Measurements from ENCODE around the gene GADD45G.

Gene GADD45G

DNA sequence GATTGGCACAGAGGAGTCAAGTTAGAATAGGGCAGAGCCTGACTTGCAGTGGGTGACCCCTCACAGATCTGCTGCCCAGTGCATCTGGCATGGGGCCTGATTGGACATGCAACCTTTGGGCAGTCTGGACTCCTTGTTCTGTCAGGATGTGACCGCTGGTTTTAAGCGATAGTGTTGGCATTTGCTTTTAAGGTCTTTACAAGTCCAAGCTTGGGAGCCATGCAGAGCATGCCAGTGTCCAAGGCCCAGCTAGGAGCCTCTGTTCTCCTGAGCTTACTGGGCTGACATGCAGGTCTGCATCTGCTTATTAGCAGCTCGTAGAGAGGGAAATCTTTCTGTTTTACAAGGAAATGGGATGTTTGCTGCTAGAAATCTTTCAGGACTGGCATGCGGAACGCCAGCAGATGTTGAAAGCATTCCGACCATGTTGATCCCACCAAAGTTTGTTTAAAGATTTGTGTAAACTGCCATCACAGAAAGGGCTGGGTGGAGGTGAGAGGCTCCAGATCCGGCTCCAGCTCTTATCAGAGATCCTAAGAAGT, 27.5 kb downstream of the GADD45G start:
- DNase-seq: no peak

DNA sequence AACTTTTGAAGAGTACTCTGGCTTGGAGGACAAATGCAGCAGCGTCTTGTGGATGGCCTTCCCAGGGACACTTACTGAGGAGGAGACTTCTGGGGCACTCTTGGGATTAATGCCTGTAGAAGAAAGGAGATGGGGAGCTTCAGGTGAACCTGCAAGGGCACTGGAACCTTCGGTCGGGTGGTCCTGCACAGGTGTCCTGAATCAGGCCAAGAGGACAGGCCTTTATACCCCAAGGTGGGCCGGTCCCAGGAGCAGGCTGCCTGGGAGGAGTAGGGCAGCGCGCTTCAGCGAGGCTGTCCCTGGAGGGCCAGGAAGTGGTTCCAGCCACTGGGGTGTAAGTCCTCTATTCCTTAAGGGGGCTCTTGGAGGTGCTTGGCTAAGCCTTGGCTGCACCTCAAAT, 27.9 kb downstream of the GADD45G start:
- DNase-seq: no peak

DNA sequence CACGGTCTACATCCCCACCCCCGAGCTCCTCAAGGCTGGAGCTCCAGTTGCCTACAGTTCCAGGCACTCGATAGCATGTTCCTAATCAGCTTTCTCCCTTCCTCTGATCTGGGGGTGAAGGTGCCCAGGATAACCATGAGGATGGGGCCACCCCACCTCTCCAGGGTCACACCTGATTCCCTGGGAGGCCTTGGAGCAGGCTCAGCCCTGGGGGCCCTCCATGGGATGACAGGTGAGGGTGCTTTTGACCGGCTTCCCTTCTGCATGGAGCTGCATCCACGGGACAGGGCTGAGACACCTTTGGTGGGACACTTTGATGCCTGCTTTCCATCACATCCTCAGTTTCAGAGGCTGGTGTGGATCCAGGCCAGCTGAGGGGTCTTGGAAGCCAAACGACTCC, 28.6 kb downstream of the GADD45G start:
- no peak for DNase-seq

DNA sequence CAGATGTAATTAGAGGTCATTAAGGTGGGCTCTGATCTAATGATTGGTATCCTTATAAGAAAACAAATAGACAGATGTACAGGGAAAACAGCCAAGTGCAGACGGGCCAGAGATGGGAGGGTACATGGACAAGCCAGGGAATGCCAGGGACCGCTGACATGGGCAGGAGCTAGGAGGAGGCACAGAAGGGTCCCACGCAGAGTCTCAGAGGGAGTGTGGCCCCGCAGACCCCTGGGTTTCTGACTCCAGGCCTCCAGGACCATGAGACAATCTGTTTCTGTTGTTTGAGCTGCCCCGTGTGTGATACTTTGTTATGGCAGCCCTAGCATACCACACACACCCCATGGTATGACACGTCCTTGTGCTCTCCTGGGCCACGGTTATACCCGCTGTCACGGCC, 29.1 kb downstream of the GADD45G start:
- DNase-seq: no peak

DNA sequence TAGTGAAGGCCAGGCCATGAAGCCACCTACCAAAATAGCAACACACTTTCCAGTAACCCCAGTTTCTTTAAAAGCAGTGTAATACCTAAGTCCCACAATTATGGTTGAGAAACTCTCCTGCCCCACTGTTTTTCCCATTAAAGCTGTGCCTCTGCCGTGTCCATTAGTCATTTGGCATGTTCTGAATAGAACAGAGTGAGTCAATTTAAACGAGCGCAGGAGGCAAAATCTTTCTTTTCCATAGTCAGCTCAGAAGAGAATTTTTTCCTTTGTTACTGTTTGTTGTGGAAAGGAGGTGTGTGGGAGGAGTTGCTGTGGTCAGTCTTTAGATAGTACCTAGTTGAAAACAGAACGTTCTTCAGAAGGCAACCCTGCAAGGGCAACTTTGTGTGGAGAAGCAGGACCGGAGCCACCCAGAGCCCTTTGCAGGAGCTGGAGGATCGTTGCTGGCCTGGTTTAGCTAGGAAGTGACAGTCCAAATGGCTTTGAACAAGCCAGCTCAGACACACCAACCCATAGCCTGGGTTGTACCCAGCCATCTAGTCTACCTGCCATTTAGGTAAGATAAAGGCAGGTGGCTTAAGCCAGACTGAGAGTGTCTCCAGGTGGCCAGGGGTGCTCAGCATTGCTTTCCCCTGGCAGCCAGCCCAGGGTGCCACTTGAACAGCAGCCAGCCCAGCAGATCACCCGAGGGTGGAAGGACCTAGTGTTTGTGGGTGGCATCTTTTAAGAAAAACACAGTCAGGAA, 30.4 kb downstream of the GADD45G start:
- DNase-seq: peak; percentile 75

DNA sequence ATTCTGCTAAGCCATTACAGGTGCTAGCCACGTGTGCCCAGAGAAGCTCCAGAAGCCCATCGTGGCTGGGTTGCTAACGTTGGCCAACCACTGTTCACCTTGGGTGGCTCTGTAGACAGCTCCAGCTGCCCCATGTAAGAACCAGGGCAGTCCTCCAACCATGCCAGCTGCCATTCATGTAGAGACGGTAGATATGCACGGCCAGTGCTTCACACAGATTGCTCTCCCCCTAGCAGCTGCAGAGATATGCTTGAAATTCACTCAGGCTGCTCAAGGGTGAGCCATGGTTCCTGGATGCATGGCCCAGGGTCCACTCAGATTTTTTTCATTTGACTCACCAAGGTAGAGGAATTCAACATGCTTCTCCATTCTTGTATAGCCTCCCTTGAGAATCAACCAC, 31.0 kb downstream of the GADD45G start:
- DNase-seq: peak; percentile 77

DNA sequence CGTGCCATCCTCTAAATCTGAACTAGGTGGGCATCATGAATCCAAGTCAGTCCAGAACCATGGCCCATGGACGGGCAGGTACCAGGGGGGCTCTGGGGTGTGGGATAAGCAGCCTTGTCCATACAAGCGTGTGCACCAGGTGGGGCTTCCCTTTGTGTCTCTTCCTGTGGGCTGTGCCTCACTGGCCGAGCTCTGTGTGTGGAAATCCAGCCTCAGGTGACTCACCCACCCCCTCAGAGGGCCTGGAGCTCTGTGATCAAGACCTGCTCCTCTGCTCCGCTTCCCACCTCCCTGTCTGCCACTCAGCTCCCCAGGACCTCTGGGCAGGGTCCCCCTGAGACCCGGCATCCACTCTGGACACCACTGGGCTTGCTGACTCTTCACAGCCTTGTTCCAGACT, 33.0 kb downstream of the GADD45G start:
- no peak for DNase-seq

DNA sequence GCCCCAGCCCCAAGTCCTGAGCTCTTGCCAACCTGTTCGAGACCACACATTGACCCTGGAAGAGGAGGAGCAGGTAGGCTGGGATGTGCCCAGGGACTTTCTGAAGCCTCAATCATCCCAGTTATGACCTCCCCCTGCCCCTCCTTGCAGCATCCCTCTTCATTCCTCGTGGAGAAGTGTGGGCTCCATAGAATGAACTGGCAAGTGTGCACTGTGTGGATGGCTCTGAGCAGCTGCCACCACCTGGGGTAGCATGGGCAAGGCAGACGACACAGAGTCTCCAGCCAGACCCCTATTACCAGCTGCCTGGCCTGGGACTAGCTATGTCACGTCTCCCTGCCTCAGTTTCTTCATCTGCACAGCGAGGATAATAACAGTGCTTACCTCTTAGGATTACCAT, 33.5 kb downstream of the GADD45G start:
- no peak for DNase-seq

DNA sequence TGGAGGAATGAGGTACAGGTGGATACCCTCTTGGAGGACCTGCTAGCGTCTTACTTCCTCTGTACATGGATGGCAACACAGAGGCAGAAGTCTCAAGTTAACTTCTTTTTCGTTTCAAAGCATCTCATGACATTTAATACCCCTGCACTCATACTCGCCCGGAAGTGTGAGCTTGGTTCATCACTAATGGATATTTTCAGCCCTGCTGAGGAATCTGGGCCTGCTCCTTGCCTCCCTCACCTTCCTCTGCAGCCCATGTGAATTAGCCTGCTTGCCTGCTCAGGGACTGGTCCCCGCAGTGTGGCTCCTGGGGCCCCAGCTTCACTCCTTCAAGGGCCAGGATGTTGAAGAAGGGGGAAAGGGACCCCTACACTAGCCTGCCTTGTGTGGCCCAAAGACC, 34.1 kb downstream of the GADD45G start:
- no peak for DNase-seq

DNA sequence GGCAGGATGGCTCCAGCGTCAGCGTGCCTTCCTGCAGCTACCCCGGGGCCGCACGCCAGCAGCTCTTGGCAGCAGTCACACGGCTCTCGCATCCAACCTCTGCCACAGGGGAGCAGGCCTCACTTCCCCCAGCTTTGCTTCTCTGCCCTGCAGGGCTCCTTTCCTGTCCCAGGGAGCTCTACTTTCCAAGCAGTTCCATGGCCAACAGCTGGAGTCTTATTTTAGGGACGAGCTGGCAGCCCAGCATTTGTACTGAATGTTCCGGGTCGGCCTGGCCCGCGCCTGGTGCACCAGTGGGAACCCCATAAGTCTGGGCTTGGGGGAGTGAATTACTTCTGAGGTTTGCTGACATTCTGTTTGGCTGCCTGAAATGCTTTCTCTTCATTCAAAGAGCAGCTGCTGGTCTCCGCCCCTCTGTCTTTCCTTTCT, 34.6 kb downstream of the GADD45G start:
- DNase-seq: no peak

DNA sequence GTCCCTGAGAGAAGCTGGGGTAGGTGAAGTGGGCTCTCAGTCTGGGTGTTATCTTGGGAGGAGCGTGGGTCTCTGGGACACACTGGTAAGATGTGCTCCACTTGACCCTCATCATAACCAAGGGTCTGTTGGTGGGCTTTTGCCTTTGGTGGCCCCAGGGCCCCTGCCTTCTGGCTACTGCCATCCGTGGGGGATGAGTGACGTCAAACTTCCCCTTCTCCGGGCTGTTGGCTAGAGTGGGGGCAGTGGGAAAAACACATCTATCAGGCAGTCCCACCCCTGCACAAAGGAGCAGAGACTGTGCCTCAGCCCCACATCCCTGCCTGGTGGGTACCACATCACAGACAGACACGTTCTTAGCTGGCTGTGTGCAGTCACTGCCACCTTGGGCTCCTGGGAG, 35.1 kb downstream of the GADD45G start:
- DNase-seq: no peak

DNA sequence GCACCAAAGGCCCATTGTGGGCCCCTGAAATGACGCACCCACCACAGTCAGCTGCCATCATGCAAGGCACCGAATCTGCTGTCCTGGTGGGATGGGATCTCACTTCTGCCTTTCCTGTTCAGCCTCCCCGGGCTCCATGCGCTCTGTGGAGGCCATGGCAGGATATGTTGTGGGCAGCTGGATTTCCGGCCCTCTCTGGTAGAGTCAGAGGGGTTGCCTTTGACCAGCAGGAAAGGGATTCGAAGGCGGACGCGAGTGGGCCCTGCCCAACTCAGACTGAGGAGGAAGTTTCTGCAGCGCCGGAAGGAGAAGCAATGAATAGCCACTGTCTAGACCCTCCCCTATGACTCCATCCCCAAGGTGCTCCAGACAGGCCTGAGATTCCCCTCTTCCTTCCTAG, 35.5 kb downstream of the GADD45G start:
- no peak for DNase-seq

DNA sequence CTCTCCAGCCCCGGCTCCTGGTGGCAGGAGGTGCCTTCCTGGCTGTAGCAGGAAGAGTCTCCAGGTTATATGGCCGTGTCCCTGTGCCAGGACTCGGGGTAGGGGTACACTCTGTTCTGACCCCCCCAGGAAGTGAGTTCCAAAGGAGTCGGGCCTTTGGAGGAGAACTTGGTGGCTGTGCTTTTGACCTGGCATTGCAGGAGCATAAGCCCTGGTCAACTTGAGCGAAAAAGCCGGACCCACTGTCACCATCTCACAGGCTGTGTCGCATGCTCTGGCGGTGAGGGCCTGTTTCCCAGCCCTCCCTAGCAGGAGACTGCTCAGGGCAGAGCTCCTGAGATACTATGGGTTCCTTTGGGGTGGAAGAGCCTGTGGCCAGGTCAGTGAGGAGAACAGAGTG, 36.0 kb downstream of the GADD45G start:
- DNase-seq: no peak

DNA sequence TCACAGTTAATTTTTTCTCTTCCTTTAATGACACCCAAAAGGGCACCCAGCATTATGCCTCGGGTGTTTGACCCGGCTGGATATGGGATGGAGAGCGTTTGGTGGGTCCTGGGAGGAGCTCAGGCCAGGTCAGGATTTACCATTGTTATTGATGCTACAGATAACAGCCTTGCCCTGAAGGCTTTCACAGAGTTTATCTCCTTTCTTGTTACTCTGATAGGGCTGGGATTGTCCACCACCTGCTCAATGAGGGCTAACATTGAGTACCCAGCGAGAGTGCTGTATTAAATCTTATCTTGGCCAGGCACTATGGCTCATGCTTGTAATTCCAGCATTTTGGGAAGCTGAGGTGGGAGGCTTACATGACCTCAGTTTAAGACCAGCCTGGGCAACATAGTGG, 37.2 kb downstream of the GADD45G start:
- no peak for DNase-seq

DNA sequence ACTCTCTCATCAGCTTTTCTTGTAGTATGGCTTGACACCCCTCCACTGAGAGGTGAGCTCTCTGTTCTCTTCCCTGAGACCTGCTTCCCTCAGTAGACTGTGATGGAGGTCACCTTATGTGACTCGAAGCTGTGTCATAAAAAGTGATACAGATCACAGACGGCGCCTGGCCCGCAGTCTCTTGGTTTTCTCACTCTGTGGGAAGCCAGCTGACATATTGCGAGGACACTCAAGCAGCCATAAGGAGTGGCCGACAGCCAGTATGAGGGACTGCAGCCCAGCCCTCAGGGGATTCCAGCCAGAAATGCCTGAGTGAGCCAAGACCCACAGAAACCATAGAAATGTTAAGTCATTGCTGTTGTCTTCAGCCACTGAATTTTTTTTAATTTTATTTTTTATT, 38.0 kb downstream of the GADD45G start:
- DNase-seq: no peak

DNA sequence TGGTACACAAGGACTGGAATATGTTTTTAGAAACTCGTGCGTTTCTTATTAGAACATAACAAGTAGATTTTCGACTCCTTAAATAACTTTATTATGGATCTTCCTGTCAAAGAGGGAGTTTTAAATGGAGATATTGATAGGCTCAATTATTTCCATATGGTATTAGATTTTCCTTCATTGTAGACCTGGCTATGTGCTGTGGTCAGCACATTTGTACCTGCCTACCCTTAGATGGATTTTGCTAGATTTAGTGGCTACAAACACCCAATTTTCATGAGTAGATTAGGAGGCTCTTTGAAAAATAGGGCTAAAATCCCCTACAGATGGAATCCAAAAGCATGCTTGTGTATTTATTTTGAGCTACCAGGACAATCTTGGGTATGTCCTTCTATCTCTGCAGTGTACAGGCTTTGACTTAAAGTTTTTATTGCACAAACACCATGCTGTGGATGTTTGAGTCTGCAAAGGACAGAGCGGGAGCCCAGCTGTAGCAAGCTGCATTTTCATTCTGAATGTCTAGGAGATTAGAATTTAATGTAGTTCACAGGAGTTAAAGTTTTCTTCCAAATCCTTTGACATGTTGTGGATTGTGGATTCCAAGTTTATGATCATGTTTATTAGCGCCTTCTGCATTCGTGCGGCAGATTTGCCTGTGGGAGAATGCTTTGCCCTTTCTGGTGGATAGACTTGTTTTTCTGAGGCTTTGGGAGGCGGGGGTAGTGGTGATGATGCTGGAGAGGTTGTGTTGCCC, 41.6 kb downstream of the GADD45G start:
- DNase-seq: no peak

DNA sequence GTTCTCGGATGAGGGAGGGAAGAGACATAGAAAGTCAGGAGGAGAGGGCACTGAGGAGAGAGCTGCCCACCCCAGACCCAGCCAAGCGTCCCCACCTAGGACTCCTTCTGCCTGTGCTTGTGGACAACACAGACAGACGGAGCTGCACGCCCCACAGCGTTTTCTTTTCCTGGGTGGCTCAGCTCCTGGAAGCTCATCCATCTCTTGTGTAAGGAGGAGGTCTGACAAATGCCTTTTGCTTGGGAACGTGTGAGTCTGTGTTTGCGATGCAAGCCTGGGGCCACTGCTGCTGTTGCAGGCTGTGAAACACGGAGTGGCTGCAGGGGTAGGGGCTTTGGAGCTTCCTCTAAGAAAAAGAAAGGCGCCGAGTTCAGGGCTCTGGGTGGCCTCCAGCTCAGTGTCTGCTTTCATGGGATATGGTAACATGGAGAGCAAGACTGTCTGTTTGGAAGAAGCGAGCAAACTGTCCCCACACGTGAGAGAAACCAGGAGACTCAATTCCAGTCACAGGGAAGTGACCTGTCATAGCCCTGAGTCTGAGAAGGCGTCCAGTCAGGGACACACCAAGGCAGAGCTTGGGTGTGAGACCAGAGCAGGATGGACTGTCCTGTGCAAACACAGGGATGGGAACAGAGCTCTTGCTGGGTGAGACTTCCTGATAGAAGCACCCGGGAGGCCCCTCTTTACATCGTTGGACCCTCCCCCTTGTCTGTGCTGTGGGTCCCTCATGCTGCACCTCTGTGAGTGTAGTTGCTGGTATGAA, 42.7 kb downstream of the GADD45G start:
- no peak for DNase-seq

DNA sequence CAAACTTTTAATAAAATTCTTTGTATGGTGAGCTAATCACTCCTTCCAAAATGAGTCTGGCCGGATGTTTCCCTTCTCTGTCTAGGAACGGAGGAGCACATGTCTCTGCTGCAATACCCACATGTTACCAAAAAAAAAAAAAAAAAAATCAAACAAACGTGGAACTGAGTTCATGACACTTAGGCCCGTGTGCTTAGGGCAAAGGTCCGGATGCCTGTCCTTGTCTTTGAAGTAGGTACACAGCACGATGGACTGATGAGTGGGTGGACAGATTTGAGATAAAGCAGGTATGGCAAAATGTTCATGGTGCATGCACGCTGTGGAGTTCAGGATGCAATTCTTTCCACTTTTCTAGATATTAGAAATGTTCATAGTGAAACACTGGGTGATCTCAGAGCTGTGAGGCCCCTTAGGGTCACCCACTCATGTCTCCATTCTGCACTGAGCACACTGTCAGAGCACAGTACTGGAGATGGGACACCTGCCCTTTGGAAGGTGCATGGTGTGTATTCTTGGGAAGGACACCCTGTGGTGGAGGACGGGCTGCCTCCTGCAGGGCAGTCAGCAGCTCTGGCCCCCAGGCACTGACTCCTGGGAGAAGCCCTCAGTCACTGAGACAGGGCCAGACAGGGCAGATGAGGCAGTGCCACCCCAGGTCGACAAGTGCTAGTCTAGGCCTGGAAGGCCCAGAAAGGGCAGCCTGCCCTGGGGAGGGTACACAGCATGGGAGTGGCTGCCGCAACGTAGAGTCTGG, 43.6 kb downstream of the GADD45G start:
- DNase-seq: no peak

DNA sequence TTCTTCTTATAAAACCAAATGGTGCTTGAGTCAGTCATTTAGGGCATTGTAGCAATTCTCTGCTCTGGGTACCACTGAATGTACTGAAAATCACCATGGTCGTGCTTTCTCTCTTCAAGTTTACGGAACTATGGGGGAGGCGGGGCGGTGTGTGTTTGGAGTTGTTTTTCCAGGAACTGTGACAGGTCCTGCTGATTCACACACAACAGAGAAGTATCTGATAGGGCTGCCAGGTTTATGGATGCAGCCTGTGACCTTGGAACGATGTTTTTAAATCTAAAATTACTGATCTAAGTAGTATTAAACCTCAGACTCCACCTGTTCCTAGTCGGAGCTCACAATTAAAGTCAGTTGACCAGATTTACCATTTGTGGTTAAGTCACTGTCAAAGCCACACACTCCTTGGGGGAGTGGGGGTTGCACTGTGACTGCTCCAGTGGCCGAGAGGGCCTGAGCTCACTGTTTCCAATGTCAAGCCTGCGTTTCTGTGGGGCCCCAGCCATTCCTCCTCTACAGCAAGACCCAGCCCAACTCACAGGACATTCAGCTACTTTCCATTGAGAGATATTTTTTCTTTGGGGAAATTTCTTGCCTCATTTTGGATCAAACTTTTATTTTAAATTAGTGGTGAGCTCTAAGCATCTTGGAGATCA, 44.4 kb downstream of the GADD45G start:
- no peak for DNase-seq

DNA sequence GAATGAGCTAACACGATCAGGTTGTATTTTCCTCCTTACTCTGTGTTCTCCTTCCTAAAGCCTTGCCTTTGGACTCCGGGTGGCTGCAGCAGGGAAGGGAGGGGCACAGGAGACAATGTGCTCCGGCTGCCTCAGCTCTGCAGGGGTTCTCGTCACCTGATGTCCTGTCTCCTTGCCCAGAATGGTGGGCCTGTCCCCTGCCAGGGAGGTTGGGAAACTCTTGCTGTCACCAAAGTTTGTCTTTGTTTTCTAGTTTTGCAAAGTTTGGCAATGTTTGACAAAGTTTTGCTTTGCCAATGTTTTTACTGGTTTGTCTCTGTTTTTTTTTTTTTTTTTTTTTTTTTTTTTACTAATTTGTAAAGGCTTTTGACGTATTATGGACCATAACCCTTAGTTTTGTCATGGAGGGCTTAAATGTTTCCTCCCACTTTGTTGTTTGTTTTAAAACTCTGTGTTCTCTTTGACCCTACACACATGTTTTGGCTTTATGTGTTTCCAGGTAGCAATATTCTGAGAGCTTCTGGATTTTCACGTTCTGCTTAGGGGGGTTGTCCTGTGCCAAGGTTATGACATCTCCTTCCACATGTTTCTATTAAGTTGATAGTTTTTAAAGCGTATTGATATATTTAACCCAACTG, 49.3 kb downstream of the GADD45G start:
- DNase-seq: no peak

DNA sequence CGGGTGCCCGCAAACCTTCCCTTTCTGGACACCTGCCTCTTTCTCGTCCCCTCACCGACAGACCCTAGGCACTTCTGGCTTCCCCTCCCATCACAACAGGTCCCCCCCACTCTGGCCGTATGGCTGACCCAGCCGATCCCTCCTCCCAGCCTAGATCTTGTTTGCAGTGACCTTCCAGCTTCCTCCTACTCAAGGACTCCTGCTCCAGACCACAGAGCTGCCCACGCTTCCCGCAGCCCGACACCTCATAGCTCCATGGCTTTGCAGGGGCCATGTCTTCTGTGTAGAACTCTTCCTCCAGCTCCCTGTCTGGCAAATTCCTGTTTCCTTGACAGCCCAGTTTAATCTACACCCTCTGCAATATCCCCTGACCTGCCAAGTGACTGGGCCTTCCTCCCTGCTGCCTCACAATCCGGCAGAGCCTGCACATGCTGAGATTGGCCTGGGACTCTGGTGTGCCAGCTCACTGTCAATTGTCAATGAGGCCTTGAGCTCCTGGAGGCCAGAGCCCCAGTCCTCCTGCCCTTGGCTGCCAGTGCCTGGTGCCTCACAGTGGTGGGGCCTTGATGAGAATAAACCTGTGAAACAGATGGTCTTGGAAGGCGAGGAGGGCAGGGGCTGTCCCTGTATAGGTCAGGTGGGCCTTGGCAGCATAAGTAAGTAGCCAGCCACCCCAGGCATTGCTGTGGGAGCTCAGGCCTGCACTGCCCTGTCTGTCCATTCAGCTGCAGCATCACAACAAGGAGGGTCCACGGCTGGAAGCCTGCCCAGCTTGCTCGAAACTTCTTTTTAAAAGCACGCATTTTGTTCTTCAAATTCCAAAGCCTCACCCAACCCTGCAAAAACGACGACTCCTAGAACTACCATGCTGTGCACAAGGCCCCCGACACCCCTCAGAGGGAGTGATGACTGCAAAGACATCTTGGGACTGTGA, 50.5 kb downstream of the GADD45G start:
- no peak for DNase-seq
